Measurements from ENCODE around the gene KCNQ1. TPM values are rescaled to one million over a fixed set of nuclear protein-coding genes. Genes with fewer than 3 reads are reported as not detected.

The KCNQ1 gene
- total and polyA plus RNA-seq, 9 of the 15 experiments (the other 6 are each of a cell fraction or from before 2014, with no cell fraction given) = 0.44 TPM; not detected in 8

DNA sequence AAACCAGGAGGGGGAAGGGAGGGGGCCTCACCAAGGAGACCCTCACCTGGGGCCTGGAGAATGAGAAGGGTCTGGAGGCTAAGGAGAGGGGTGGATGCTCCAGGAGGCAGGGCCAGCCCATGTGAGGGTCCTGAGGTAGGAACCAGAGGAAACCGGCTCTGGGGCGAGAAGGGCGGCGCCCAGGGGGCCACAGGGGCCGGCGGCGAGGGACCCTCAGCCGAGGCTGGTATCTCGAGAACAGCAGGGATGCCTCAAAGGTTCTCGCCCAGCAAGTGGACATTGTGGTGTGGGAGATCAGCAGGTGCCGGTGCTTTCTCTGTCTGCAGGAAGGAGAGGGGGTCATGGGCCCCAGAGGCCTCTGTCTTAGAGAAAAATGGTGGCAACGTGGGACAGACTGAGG lies 392.8 kb downstream of the KCNQ1 start:
- in situ Hi-C loops (cut with MboI) = no loop called here
- no peaks in the 10 kb centered on the region for H3K9me3 ChIP-seq (replicated peaks; ENCODE audit: control insufficient read depth, insufficient read depth, low read depth, low read length)
- H3K9me1 ChIP-seq (ENCODE audit: control insufficient read depth, insufficient read depth, low read length) = no peaks in the 10 kb centered on the region
- H2AFZ ChIP-seq (ENCODE audit: low read depth, low read length) = no peak overlapping the region
- no peaks in the 10 kb centered on the region for H4K20me1 ChIP-seq (replicated peaks; ENCODE audit: control insufficient read depth, insufficient read depth, low read length)
- H3K27me3 ChIP-seq (ENCODE audit: control insufficient read depth in 2 of 2, insufficient read depth in 2 of 2, low read length in 2 of 2) = peaks cover 0 to 9% of the 10 kb centered on the region in 2 experiments; a peak in 2 of 5 replicates
- H3K4me2 ChIP-seq (ENCODE audit: insufficient read depth, low read length) = no peak overlapping the region
- ATAC-seq = no peak
- peaks cover 10 to 79% of the 10 kb centered on the region in 2 experiments for H3K4me1 ChIP-seq (replicated peaks in 1 of 2; ENCODE audit: control insufficient read depth in 2 of 2, insufficient read depth in 2 of 2, low read length in 2 of 2)
- no peaks in the 10 kb centered on the region for H3K36me3 ChIP-seq (ENCODE audit: control insufficient read depth, insufficient read depth, low read length)
- peak overlapping the region in 1 of 2 experiments; percentile 88; a peak in 1 of 4 replicates for H3K9ac ChIP-seq (ENCODE audit: insufficient read depth in 1 of 2, low read depth in 2 of 2, low read length in 2 of 2)
- H3K79me2 ChIP-seq (ENCODE audit: control insufficient read depth, insufficient read depth, low read length) = no peaks in the 10 kb centered on the region
- CTCF ChIA-PET (ENCODE audit: low intra/inter-chr PET ratio) = no interaction called here
- H3K4me3 ChIP-seq = no peak overlapping the region
- H3K27ac ChIP-seq (ENCODE audit: extremely low read depth, low read depth, low read length) = no peak overlapping the region
- no TSS peak for BruUV-seq (replicated peaks)
- no peak for FAIRE-seq
- intact Hi-C loops (cut with micrococcal nuclease) = no loop called here
- WGBS (ENCODE audit: insufficient coverage, low coverage, missing lambda C conversion rate) = 34% methylated on average over 10 of the region's 12 CpGs
- POLR2A ChIA-PET = interaction anchor here (0.7 to 1.0 kb wide), 3 partner anchors 24 to 138 kb away, joined by 3 to 4 read pairs (median 3); partner anchors contain the start of gene KCNQ1OT1
- no peak for DNase-seq (ENCODE audit: extremely low read depth in 1 of 4, low spot score in 3 of 4)
- TF ChIP-seq, protein P1, sequence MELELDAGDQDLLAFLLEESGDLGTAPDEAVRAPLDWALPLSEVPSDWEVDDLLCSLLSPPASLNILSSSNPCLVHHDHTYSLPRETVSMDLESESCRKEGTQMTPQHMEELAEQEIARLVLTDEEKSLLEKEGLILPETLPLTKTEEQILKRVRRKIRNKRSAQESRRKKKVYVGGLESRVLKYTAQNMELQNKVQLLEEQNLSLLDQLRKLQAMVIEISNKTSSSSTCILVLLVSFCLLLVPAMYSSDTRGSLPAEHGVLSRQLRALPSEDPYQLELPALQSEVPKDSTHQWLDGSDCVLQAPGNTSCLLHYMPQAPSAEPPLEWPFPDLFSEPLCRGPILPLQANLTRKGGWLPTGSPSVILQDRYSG (tag; conservative IDR thresholded peaks at IDR 0.05; ENCODE audit: low read depth) = no peak
- TF ChIP-seq MIER1 (IDR thresholded peaks at IDR 0.05; ENCODE audit: low read depth) = no peak
- TF ChIP-seq, protein P2, sequence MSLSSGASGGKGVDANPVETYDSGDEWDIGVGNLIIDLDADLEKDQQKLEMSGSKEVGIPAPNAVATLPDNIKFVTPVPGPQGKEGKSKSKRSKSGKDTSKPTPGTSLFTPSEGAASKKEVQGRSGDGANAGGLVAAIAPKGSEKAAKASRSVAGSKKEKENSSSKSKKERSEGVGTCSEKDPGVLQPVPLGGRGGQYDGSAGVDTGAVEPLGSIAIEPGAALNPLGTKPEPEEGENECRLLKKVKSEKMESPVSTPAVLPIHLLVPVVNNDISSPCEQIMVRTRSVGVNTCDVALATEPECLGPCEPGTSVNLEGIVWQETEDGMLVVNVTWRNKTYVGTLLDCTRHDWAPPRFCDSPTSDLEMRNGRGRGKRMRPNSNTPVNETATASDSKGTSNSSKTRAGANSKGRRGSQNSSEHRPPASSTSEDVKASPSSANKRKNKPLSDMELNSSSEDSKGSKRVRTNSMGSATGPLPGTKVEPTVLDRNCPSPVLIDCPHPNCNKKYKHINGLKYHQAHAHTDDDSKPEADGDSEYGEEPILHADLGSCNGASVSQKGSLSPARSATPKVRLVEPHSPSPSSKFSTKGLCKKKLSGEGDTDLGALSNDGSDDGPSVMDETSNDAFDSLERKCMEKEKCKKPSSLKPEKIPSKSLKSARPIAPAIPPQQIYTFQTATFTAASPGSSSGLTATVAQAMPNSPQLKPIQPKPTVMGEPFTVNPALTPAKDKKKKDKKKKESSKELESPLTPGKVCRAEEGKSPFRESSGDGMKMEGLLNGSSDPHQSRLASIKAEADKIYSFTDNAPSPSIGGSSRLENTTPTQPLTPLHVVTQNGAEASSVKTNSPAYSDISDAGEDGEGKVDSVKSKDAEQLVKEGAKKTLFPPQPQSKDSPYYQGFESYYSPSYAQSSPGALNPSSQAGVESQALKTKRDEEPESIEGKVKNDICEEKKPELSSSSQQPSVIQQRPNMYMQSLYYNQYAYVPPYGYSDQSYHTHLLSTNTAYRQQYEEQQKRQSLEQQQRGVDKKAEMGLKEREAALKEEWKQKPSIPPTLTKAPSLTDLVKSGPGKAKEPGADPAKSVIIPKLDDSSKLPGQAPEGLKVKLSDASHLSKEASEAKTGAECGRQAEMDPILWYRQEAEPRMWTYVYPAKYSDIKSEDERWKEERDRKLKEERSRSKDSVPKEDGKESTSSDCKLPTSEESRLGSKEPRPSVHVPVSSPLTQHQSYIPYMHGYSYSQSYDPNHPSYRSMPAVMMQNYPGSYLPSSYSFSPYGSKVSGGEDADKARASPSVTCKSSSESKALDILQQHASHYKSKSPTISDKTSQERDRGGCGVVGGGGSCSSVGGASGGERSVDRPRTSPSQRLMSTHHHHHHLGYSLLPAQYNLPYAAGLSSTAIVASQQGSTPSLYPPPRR (CRISPR knock-in tag; IDR thresholded peaks at IDR 0.05; ENCODE audit: borderline replicate concordance) = no peak
- TF ChIP-seq, protein P3, sequence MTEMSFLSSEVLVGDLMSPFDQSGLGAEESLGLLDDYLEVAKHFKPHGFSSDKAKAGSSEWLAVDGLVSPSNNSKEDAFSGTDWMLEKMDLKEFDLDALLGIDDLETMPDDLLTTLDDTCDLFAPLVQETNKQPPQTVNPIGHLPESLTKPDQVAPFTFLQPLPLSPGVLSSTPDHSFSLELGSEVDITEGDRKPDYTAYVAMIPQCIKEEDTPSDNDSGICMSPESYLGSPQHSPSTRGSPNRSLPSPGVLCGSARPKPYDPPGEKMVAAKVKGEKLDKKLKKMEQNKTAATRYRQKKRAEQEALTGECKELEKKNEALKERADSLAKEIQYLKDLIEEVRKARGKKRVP (CRISPR knock-in tag; IDR thresholded peaks at IDR 0.05) = no peak
- TF ChIP-seq, protein P4, sequence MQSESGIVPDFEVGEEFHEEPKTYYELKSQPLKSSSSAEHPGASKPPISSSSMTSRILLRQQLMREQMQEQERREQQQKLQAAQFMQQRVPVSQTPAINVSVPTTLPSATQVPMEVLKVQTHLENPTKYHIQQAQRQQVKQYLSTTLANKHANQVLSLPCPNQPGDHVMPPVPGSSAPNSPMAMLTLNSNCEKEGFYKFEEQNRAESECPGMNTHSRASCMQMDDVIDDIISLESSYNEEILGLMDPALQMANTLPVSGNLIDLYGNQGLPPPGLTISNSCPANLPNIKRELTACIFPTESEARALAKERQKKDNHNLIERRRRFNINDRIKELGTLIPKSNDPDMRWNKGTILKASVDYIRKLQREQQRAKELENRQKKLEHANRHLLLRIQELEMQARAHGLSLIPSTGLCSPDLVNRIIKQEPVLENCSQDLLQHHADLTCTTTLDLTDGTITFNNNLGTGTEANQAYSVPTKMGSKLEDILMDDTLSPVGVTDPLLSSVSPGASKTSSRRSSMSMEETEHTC (IDR thresholded peaks at IDR 0.05) = no peak
- TF ChIP-seq KAT8 (IDR thresholded peaks at IDR 0.05; ENCODE audit: low read depth) = no peak
- TF ChIP-seq ATF1 (CRISPR knock-in tag; IDR thresholded peaks at IDR 0.05) = no peak
- no peak for TF ChIP-seq ATF1 (tag; IDR thresholded peaks at IDR 0.05)
- TF ChIP-seq, protein P5, sequence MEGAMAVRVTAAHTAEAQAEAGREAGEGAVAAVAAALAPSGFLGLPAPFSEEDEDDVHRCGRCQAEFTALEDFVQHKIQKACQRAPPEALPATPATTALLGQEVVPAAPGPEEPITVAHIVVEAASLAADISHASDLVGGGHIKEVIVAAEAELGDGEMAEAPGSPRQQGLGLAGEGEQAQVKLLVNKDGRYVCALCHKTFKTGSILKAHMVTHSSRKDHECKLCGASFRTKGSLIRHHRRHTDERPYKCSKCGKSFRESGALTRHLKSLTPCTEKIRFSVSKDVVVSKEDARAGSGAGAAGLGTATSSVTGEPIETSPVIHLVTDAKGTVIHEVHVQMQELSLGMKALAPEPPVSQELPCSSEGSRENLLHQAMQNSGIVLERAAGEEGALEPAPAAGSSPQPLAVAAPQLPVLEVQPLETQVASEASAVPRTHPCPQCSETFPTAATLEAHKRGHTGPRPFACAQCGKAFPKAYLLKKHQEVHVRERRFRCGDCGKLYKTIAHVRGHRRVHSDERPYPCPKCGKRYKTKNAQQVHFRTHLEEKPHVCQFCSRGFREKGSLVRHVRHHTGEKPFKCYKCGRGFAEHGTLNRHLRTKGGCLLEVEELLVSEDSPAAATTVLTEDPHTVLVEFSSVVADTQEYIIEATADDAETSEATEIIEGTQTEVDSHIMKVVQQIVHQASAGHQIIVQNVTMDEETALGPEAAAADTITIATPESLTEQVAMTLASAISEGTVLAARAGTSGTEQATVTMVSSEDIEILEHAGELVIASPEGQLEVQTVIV (CRISPR knock-in tag; IDR thresholded peaks at IDR 0.05; ENCODE audit: borderline replicate concordance) = no peak
- no peak for TF ChIP-seq PPARD (CRISPR knock-in tag; IDR thresholded peaks at IDR 0.05)
- no peak for TF ChIP-seq TCF7L2 (IDR thresholded peaks at IDR 0.05; ENCODE audit: low read depth, low read length)
- no peak for TF ChIP-seq MAZ (CRISPR knock-in tag; conservative IDR thresholded peaks at IDR 0.05 in 1 of 2, IDR thresholded peaks at IDR 0.05 in 1 of 2)
